ENCODE results near the gene PACSIN3.
A peak's percentile ranks its signal among the peaks of the same experiment; 100 is the strongest.

The PACSIN3 gene

DNA sequence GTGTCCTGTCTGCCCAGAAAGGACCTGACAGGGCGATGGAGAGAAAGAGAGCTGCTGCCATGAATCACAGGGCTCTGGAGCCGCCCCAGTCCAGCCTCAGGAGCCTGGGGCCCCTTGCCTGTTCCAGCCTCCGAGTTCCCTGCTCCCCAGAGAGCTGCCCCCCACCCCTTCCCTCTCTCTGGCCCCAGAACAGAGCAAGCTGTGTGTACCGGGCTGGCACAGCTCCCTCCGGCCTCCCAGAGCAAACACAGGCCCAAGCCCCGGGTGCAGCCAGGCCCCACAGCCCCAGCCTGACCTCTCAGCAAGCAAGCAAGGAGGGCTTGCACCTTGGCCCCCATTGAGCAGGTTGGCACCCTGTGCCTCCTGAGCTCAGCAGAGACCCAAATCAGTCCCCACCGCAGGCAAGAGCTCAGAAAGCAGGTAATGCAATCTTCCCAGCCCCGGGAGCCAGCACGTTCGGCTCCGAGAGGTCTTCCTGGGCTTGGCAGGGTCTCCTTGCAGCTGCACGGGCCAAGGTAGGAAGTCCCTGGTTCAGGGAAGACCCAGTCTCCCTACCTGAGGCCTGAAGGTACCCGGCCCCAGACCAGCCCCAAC is 1.4 kb downstream of the PACSIN3 start:
- no peaks in the 10 kb centered on the region for H3K36me3 ChIP-seq (ENCODE audit: control insufficient read depth, insufficient read depth, low read length)
- peaks cover 11% of the 10 kb centered on the region for H3K4me1 ChIP-seq (ENCODE audit: control insufficient read depth, insufficient read depth, low read length, poor library complexity, severe bottlenecking)
- H3K27me3 ChIP-seq (replicated peaks; ENCODE audit: control insufficient read depth, insufficient read depth, low read length, poor library complexity, severe bottlenecking) = peaks cover 24% of the 10 kb centered on the region
- no peaks in the 10 kb centered on the region for H3K9me3 ChIP-seq (ENCODE audit: control insufficient read depth, low read length)
- DNase-seq = no peak
- no peak overlapping the region for H3K27ac ChIP-seq (ENCODE audit: insufficient read depth, low read length, poor library complexity, severe bottlenecking)
- no peak overlapping the region for H3K4me3 ChIP-seq (ENCODE audit: insufficient read depth, low read depth, low read length, poor library complexity, severe bottlenecking)

DNA sequence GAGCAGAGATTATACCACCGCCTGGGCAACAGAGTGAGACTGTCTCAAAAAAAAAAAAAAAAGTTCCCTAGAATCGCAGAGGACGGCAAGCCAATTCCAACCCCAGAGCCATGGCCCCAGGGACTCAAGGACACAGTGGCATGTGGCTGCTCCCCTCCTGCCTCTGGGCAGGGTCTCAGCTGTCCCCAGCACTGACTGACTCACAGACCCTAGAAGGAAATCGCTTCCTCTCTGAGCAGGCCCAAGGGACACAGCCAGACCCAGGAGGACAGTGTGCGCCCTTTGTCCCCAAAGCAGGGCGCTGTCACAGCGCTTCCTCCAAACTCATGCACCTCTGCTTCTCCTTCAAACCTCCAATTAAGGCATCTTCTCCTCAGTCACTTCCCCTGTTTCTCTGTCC is 2.3 kb downstream of the PACSIN3 start:
- H3K4me1 ChIP-seq (ENCODE audit: control insufficient read depth, insufficient read depth, low read length, poor library complexity, severe bottlenecking) = peaks cover 11% of the 10 kb centered on the region
- H3K27ac ChIP-seq (ENCODE audit: insufficient read depth, low read length, poor library complexity, severe bottlenecking) = no peak overlapping the region
- H3K27me3 ChIP-seq (replicated peaks; ENCODE audit: control insufficient read depth, insufficient read depth, low read length, poor library complexity, severe bottlenecking) = peaks cover 24% of the 10 kb centered on the region
- H3K36me3 ChIP-seq (ENCODE audit: control insufficient read depth, insufficient read depth, low read length) = no peaks in the 10 kb centered on the region
- DNase-seq = no peak
- H3K9me3 ChIP-seq (ENCODE audit: control insufficient read depth, low read length) = no peaks in the 10 kb centered on the region
- H3K4me3 ChIP-seq (ENCODE audit: insufficient read depth, low read depth, low read length, poor library complexity, severe bottlenecking) = no peak overlapping the region

DNA sequence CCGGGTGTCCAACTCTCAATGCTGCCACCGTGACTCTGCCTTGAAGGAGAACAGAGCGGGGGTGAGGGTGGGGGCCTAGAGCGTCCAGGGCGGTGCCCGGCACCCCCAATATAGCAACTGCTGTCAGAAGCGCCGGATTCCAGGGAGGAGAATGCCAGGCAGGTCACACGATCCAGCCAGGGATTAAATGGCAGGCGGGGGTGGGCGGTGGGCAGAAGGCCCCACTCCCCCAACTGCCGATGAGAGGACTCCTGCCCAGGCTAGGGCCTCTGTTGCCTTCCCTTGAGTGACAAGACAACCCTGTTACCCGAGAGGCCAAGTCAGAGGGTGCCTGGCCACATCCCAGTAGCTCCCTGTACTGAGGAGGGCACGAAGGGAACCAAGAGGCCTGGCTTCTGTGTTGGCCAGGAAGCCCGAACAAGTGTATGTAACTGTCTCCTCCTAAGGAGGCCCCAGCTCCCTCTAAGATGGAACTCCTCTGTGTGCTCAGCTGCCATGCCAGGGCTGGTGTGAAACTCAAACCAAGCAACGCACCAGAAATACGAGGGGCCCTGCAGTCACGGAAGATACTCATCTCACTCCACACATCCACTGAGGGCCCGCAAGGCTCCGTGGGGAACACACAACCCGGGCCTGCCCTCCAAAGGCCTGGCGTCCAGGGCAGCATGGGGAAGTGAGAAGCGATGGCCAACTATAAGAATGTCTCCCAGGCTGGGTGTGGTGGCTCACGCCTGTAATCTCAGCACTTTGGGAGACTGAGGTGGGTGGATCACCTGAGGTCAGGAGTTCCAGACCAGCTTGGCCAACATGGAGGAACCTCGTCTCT is 3.0 kb downstream of the PACSIN3 start:
- H3K4me3 ChIP-seq (ENCODE audit: insufficient read depth, low read depth, low read length, poor library complexity, severe bottlenecking) = no peak overlapping the region

DNA sequence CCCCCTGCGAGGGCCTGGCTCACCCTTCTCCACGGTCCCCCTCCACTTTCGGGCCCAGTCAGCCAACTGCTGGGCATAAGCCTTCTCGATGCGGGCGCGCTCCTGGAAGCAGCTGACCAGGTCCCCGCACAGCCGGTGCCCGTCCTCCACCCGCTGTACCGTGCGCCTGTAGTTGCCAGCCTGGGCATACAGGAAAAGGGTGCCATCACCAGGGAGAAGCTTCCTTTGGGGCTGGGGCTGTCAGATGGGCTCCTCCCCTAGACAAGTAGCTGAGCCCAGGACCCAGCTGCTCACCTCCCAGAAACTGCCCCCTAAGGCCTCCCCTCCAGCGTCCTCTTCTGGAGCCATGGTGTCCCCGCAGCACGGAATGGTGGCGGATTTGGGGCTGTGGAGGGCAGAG is 3.9 kb downstream of the PACSIN3 start:
- Histone ChIP-seq H3K4me3 (ENCODE audit: insufficient read depth, low read depth, low read length, poor library complexity, severe bottlenecking) (no peak overlapping the region), H3K27me3 (replicated peaks; ENCODE audit: control insufficient read depth, insufficient read depth, low read length, poor library complexity, severe bottlenecking) (peaks cover 24% of the 10 kb centered on the region), H3K9me3 (ENCODE audit: control insufficient read depth, low read length) (no peaks in the 10 kb centered on the region), H3K27ac (ENCODE audit: insufficient read depth, low read length, poor library complexity, severe bottlenecking) (no peak overlapping the region), H3K36me3 (ENCODE audit: control insufficient read depth, insufficient read depth, low read length) (no peaks in the 10 kb centered on the region), H3K4me1 (ENCODE audit: control insufficient read depth, insufficient read depth, low read length, poor library complexity, severe bottlenecking) (peaks cover 19% of the 10 kb centered on the region)
- no peak for DNase-seq

More for the DNA sequence above, 3.0 kb downstream of the PACSIN3 start:
- Histone ChIP-seq H3K27me3 (replicated peaks; ENCODE audit: control insufficient read depth, insufficient read depth, low read length, poor library complexity, severe bottlenecking) (peaks cover 24% of the 10 kb centered on the region), H3K9me3 (ENCODE audit: control insufficient read depth, low read length) (no peaks in the 10 kb centered on the region), H3K36me3 (ENCODE audit: control insufficient read depth, insufficient read depth, low read length) (no peaks in the 10 kb centered on the region), H3K27ac (ENCODE audit: insufficient read depth, low read length, poor library complexity, severe bottlenecking) (no peak overlapping the region), H3K4me1 (ENCODE audit: control insufficient read depth, insufficient read depth, low read length, poor library complexity, severe bottlenecking) (peaks cover 11% of the 10 kb centered on the region)
- no peak for DNase-seq

DNA sequence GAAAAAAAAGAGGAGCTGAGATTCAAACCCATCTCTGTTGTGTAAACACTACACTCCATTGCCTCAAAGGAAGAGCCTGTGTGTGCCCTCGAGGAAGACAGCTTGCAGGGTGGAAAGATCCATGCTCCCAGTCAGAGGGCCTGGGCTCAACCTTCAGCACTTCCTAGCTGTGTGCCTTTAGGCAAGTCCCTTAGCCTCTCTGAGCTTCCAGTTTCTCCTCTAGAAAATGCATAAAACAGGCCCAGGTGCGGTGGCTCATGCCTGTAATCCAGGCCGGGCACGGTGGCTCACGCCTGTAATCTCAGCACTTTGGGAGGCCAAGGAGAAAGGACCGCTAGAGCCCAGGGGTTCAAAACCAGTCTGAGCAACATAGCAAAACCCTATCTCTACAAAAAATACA is 5.0 kb downstream of the PACSIN3 start:
- no peak overlapping the region for H3K4me3 ChIP-seq (ENCODE audit: insufficient read depth, low read depth, low read length, poor library complexity, severe bottlenecking)
- DNase-seq = no peak
- no peak overlapping the region for H3K27ac ChIP-seq (ENCODE audit: insufficient read depth, low read length, poor library complexity, severe bottlenecking)
- no peaks in the 10 kb centered on the region for H3K36me3 ChIP-seq (ENCODE audit: control insufficient read depth, insufficient read depth, low read length)
- peaks cover 21% of the 10 kb centered on the region for H3K27me3 ChIP-seq (replicated peaks; ENCODE audit: control insufficient read depth, insufficient read depth, low read length, poor library complexity, severe bottlenecking)
- peaks cover 16% of the 10 kb centered on the region for H3K4me1 ChIP-seq (ENCODE audit: control insufficient read depth, insufficient read depth, low read length, poor library complexity, severe bottlenecking)
- no peaks in the 10 kb centered on the region for H3K9me3 ChIP-seq (ENCODE audit: control insufficient read depth, low read length)

DNA sequence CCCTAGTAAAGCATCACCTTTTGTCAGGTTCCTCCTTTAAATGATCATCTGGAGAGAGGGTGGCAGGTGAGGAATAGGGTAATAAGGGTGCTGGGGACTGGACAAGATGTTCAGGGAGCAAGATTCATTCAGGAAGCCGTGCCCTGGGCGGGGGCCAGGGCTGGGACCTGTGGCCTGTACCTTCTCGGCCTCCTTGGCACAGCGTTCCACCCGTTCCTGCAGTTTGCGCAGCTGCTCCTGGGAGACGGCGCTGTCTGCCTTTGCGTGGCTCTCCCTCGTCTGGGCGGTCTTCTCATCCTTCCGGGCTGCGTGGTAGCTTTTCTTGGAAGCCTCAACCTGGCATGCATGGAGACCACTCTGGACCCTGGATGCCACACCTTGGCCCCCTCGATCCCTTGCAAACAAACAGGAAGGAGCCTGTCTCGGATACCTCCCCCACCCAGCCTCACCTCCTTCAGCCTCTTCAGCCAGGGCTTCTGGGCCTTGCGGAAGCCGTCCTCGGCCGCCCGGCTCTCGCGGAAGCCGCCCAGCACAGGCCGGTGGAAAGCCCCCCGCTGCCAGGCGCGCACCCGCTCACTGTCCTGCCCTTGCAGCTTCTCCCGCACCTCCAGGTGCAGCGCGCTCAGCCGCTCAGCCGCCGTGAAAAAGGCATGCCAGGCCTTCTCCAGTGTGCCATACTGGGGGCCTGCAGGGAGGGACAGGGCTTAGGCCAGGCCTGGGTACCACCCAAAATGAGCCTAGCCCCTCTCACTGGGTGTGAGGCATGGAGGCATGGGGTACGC is 6.0 kb downstream of the PACSIN3 start:
- no peak for DNase-seq
- Histone ChIP-seq H3K9me3 (ENCODE audit: control insufficient read depth, low read length) (no peaks in the 10 kb centered on the region), H3K27ac (ENCODE audit: insufficient read depth, low read length, poor library complexity, severe bottlenecking) (no peak overlapping the region), H3K4me1 (ENCODE audit: control insufficient read depth, insufficient read depth, low read length, poor library complexity, severe bottlenecking) (peaks cover 18% of the 10 kb centered on the region), H3K4me3 (ENCODE audit: insufficient read depth, low read depth, low read length, poor library complexity, severe bottlenecking) (no peak overlapping the region), H3K36me3 (ENCODE audit: control insufficient read depth, insufficient read depth, low read length) (peaks cover under 1% of the 10 kb centered on the region), H3K27me3 (replicated peaks; ENCODE audit: control insufficient read depth, insufficient read depth, low read length, poor library complexity, severe bottlenecking) (peaks cover 19% of the 10 kb centered on the region)

DNA sequence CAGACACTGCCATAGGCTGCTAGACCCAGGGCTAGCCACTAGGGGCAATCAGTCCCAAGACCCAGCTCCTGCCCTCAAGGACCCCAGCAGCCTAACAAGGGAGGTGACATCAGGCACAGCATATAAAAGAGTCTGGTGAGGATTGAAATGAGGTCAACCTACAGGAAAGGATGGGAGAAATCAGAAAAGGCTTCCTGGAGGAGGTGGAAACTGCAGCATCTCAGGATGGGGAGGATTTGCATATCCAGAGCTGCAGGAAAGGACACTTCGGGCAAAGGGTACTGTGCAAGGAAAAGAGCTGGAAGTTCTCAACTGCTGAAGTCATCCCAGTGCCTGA is 6.6 kb downstream of the PACSIN3 start:
- no peak for DNase-seq

DNA sequence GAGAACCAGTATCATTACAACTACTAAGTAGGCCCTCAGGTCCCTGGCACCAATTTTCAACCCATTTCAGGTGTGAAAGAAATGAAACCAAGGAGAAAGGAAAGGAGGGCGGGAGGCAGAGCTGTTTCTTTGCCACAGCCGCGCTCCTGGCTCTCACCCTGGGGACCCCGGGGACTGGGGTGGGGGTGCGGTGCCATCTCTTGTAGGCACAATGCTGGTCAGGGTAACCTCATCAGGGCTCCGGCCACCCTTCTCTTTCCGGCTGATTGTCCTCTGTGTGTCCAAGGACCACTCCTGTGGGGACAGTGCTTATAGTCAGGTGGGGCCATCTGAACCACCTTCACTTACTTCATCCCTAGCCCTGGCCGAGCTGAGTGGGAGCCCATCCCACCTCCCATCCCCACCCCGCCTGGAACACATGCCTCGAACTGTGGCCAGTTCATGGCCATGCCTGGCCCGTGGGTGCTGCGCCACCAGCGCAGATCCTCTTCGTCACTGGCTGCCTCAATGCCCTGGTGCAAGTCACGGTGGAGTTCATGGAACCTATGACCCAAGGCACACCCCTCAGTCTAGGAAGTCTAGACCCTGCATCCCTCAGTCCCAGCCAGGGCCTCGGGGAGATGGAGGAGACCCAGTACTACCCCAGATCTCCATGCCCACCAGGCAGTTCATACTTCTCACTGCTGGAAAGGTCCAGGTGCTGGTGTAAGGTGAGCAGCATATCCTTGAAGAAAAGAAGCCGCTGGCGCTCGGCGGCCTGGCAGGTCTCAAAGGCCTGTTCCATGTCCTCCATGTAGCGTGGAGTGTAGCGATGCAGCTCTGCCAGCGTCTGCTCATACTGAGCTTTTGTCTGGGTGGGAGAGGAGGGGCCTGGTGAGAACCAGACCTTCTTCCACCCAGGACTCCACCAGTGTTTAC is 7.2 kb downstream of the PACSIN3 start:
- Histone ChIP-seq H3K9me3 (ENCODE audit: control insufficient read depth, low read length) (no peaks in the 10 kb centered on the region), H3K27ac (ENCODE audit: insufficient read depth, low read length, poor library complexity, severe bottlenecking) (no peak overlapping the region), H3K4me1 (ENCODE audit: control insufficient read depth, insufficient read depth, low read length, poor library complexity, severe bottlenecking) (peaks cover 21% of the 10 kb centered on the region), H3K36me3 (ENCODE audit: control insufficient read depth, insufficient read depth, low read length) (peaks cover 6% of the 10 kb centered on the region), H3K4me3 (ENCODE audit: insufficient read depth, low read depth, low read length, poor library complexity, severe bottlenecking) (no peak overlapping the region), H3K27me3 (replicated peaks; ENCODE audit: control insufficient read depth, insufficient read depth, low read length, poor library complexity, severe bottlenecking) (peaks cover 7% of the 10 kb centered on the region)
- no peak for DNase-seq

More for the DNA sequence above, 6.6 kb downstream of the PACSIN3 start:
- peaks cover 13% of the 10 kb centered on the region for H3K27me3 ChIP-seq (replicated peaks; ENCODE audit: control insufficient read depth, insufficient read depth, low read length, poor library complexity, severe bottlenecking)
- no peak overlapping the region for H3K27ac ChIP-seq (ENCODE audit: insufficient read depth, low read length, poor library complexity, severe bottlenecking)
- H3K4me3 ChIP-seq (ENCODE audit: insufficient read depth, low read depth, low read length, poor library complexity, severe bottlenecking) = no peak overlapping the region
- H3K9me3 ChIP-seq (ENCODE audit: control insufficient read depth, low read length) = no peaks in the 10 kb centered on the region
- peaks cover 21% of the 10 kb centered on the region for H3K4me1 ChIP-seq (ENCODE audit: control insufficient read depth, insufficient read depth, low read length, poor library complexity, severe bottlenecking)
- peaks cover 6% of the 10 kb centered on the region for H3K36me3 ChIP-seq (ENCODE audit: control insufficient read depth, insufficient read depth, low read length)

DNA sequence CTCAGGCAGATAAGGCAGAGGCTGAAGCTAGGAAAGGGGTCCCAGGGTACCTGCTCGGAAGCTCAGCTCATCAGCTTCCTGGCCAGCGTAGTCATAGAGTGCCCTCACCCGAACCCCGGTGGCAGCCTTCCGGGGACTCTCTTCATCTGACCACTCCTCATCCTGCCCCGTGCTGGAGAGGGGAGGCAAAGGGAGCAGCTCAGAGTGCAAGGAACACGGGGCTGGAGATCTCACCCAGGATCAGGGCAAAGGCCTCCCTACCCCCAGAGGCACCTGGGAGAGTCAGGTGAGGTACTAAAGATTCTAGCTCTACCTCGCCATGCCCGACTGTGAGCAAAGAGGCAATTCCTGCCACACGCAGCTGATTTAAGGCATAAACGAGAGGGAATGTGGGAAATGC is 7.9 kb downstream of the PACSIN3 start:
- Histone ChIP-seq H3K36me3 (ENCODE audit: control insufficient read depth, insufficient read depth, low read length) (peaks cover 10% of the 10 kb centered on the region), H3K4me3 (ENCODE audit: insufficient read depth, low read depth, low read length, poor library complexity, severe bottlenecking) (no peak overlapping the region), H3K9me3 (ENCODE audit: control insufficient read depth, low read length) (no peaks in the 10 kb centered on the region), H3K4me1 (ENCODE audit: control insufficient read depth, insufficient read depth, low read length, poor library complexity, severe bottlenecking) (peaks cover 21% of the 10 kb centered on the region), H3K27me3 (replicated peaks; ENCODE audit: control insufficient read depth, insufficient read depth, low read length, poor library complexity, severe bottlenecking) (no peaks in the 10 kb centered on the region), H3K27ac (ENCODE audit: insufficient read depth, low read length, poor library complexity, severe bottlenecking) (peak overlapping the region; percentile 96)
- DNase-seq = no peak

All from effector memory CD4-positive, alpha-beta T cell (primary cell).